SK-N-SH (cell line): ENCODE data around the gene SPEF2.

Source experiments
- CHD2 ChIP-seq: fragments of 150-350 bp; IDR thresholded peaks from 2 replicates; pipeline ENCODE4 v1.6.1; 2018; ENCODE audit warnings: low read length; ENCODE audit not compliant: partially characterized antibody
- FOXM1 ChIP-seq: IDR thresholded peaks from 2 replicates; pipeline ENCODE4 v1.4.0; 2012; ENCODE audit warnings: low read depth, mild to moderate bottlenecking
- POLR2AphosphoS5 ChIP-seq: IDR thresholded peaks from 2 replicates; pipeline ENCODE4 v1.6.1; 2012; ENCODE audit warnings: low read depth, low read length
- SMC3 ChIP-seq: IDR thresholded peaks from 2 replicates; pipeline ENCODE4 v1.6.1; 2012; ENCODE audit warnings: low read depth, low read length, improper control_type of control experiment
- YY1 ChIP-seq: IDR thresholded peaks from 2 replicates; pipeline ENCODE4 v1.4.0; 2012; ENCODE audit warnings: low read depth, mild to moderate bottlenecking
- TF ChIP-seq, protein P1 (sequence below): fragments of 200-600 bp; sonication (generic); IDR thresholded peaks from 2 replicates; pipeline ENCODE4 v1.6.1; 2017; ENCODE audit warnings: antibody characterized with exemption, mild to moderate bottlenecking, moderate library complexity
- TF ChIP-seq, protein P2 (sequence below): fragments of 150-350 bp; IDR thresholded peaks from 2 replicates; pipeline ENCODE4 v1.6.1; 2017; ENCODE audit warnings: antibody characterized with exemption, low read length, low read depth, borderline replicate concordance
- TF ChIP-seq, protein P3 (sequence below): IDR thresholded peaks from 2 replicates; pipeline ENCODE4; 2012

DNA sequence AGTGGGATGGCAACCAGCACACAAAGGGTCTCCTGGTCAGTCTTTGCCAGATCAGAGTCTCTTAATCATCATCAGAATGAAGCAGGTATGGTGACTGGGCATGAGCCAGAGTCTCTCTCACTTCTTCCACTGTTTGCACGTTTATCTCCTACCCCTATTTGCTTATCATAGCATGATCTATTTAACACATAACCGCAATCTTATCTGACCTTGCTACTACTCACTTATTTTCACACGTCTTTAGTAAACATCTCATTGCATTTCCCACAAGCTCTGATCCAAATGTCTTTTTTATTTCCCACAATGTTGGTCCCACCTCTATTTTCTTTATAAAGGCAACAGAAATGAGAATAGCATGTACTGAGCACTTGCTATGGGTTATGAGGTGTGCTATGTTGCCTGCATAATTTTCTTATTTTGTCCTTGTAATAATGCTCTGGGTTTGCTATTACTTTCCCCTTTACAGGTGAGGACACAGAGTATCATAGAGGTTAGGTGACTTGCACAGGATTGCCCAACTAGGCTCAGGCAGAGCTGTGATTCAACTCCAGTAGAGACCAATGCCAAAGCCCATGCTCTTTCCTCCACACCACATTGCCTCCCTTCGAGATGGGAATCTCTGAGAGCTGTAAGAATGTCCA is 199.3 kb downstream of the SPEF2 start:
- TF ChIP-seq, protein P1, sequence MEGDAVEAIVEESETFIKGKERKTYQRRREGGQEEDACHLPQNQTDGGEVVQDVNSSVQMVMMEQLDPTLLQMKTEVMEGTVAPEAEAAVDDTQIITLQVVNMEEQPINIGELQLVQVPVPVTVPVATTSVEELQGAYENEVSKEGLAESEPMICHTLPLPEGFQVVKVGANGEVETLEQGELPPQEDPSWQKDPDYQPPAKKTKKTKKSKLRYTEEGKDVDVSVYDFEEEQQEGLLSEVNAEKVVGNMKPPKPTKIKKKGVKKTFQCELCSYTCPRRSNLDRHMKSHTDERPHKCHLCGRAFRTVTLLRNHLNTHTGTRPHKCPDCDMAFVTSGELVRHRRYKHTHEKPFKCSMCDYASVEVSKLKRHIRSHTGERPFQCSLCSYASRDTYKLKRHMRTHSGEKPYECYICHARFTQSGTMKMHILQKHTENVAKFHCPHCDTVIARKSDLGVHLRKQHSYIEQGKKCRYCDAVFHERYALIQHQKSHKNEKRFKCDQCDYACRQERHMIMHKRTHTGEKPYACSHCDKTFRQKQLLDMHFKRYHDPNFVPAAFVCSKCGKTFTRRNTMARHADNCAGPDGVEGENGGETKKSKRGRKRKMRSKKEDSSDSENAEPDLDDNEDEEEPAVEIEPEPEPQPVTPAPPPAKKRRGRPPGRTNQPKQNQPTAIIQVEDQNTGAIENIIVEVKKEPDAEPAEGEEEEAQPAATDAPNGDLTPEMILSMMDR: no peak
- TF ChIP-seq, protein P2, sequence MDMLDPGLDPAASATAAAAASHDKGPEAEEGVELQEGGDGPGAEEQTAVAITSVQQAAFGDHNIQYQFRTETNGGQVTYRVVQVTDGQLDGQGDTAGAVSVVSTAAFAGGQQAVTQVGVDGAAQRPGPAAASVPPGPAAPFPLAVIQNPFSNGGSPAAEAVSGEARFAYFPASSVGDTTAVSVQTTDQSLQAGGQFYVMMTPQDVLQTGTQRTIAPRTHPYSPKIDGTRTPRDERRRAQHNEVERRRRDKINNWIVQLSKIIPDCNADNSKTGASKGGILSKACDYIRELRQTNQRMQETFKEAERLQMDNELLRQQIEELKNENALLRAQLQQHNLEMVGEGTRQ: no peak
- TF ChIP-seq SMC3 (no peak), CHD2 (no peak), FOXM1 (no peak), POLR2AphosphoS5 (no peak), YY1 (no peak)
- TF ChIP-seq, protein P3, sequence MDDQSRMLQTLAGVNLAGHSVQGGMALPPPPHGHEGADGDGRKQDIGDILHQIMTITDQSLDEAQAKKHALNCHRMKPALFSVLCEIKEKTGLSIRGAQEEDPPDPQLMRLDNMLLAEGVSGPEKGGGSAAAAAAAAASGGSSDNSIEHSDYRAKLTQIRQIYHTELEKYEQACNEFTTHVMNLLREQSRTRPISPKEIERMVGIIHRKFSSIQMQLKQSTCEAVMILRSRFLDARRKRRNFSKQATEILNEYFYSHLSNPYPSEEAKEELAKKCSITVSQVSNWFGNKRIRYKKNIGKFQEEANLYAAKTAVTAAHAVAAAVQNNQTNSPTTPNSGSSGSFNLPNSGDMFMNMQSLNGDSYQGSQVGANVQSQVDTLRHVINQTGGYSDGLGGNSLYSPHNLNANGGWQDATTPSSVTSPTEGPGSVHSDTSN: no peak
